GM19455 (cell line): Measurements from ENCODE around the gene TMPRSS2.
A peak's percentile ranks its signal among the peaks of the same experiment; 100 is the strongest.
"Not testable (repeated sequence)": the region's sequence is repeated elsewhere in the genome, so short reads cannot be mapped to it uniquely, and the experiment has no call there.

ENCODE experiments used
- ATAC-seq: cut with Tn5 transposase; IDR thresholded peaks from one replicate; pipeline ENCODE4 v1.9.1; 2021; ENCODE audit not compliant: unreplicated experiment

The TMPRSS2 gene

DNA sequence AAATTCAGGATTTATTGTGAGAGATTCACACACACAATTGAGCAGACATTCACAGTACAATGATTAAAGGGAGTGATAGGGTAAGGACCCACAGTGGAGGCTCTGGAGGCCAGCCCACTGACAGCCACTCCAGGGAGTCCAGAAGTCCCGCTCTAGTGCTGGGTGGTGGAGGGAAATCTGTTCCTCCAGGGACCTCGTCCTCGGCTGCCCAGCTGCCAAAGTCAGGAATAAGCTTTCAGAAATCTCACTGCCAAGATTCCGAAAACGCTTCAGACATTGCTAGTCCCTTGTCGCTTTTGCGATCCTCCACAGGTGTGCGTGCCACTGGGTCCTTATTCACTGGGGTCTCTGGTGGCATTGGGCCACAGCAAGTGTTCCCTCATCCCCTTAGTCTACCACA lies 79.6 kb downstream of the TMPRSS2 start:
- no peak for ATAC-seq

DNA sequence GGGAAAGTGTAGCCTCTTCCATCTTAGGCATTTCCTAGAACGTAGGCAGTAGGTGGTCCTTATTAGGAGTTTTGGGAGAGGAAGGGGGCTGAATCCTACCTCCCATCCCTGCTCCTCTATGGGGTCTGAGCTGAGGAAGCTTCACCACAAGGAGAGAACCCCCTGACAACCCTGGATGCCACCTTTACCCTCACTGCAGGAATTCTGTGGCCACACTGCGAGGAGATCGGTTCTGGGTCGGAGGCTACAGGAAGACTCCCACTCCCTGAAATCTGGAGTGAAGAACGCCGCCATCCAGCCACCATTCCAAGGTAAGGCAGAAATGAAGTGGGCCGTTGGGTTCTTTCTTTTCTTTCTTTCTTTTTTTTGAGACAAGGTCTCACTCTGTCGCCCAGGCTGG lies 80.4 kb downstream of the TMPRSS2 start:
- no peak for ATAC-seq

DNA sequence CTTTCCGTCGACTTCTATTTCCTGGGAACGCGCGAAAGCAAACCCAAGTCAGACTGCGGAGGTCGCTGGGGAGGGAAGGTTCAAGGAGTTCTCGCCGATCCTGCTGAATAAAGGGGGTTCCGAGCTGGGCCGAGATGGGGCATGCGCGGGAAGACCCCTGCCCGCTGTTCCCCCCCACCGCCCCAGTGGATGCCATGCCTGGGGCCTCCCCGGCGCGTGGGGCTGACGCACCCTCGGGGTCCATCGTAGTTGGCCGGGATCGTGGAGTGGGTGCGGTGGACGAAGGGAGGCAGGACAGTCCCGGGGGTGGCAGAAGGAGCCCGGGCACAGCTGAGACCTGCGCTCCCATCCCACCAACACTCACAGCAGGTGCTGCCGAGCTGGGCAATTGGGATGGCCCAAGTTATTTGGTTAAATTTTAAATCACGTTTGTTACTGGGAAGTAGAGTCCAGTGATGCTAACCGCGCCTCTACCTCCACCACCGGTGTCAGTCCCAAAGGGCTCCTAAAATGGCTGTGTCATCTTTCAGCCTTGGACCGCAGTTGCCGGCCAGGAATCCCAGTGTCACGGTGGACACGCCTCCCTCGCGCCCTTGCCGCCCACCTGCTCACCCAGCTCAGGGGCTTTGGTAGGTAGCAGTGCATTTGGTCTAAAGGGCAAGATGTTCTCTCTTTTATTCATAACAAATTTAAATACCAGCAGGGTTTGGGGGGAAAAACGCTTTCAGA lies 81.1 kb downstream of the TMPRSS2 start:
- no peak for ATAC-seq

DNA sequence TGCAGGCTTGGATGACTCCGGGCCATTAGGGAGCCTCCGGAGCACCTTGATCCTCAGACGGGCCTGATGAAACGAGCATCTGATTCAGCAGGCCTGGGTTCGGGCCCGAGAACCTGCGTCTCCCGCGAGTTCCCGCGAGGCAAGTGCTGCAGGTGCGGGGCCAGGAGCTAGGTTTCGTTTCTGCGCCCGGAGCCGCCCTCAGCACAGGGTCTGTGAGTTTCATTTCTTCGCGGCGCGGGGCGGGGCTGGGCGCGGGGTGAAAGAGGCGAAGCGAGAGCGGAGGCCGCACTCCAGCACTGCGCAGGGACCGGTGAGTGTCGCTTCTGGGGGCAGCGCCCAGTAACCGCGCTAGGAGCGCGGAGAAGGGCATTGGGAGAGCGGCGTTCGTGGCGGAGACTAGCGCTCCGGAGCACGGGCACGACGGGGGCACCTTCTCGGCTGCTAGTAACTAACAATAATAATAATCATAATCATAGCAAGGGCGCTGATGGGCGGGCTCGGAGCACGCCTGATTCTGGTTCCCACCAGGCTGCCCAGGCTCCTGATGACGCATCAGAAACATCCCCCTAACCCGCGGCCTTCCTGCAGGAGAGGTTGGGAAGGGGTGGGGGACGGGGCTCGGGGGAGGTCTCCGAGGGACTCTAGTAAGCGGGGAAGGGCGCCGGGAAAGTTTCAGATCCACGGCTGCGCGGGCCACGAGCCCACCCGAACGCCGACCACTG lies 81.8 kb downstream of the TMPRSS2 start, which contains the start of gene MX1:
MX1 (plus strand) TSS at position 286 of the 722 bp plus-strand sequence. CDS start 5,832 bp downstream, outside the sequence.
- peak; percentile 79 for ATAC-seq

DNA sequence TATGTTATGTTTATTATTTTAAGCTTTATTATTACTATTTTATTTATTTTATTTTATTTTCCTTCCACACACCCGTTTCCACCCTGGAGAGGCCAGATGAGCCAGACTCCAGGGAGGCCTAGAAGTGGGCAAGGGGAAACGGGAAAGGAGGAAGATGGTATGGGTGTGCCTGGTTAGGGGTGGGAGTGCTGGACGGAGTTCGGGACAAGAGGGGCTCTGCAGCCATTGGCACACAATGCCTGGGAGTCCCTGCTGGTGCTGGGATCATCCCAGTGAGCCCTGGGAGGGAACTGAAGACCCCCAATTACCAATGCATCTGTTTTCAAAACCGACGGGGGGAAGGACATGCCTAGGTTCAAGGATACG lies 82.4 kb downstream of the TMPRSS2 start:
- peak; percentile 7 for ATAC-seq

DNA sequence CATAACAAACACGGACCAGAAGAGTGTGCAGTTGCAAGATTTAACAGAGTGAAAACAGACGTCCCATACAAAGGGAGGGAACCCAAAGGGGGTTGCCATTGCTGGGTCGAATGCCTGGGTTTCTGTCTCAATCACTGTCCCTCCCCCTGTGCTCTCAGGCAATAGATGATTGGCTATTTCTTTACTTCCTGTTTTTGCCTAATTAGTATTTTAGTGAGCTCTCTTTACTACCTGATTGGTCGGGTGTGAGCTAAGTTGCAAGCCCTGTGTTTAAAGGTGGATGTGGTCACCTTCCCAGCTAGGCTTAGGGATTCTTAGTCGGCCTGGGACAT lies 84.7 kb downstream of the TMPRSS2 start:
- not testable (repeated sequence) for ATAC-seq

DNA sequence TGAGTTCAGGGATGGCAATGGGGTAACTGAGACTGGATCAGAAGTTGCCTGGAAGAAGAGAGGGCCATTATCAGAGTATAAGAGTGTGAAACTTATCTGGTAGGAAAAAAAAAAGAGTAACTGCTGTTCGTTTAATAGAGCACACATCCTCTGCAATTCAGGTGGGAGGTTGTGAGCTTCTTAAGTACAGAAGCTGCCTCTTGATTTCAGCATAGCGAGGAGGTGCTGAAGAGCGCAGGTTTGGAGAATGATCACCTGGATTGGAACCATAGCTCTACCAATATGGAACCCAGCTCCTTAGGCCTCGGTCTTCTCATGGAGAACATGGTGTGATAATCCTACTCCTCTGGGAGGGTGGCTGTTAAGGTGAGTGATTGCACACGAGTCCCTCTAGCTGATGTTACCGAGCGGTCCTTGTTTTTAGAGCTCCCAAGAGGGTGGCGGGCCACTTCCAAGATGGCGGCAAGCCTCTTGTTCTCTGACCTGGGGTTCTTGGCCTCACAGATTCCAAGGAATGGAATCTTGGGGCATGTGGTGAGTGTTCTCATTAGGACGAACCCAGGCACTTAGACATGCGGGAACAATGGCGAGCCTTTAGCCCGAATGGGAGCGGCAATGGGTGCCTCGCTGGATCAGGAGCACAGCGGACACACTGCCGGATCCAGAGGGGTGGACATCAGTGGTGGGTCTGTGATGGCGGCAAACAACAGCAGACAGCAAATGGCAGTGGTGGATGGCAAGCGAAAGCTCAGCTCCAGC lies 85.2 kb downstream of the TMPRSS2 start:
- no peak for ATAC-seq

DNA sequence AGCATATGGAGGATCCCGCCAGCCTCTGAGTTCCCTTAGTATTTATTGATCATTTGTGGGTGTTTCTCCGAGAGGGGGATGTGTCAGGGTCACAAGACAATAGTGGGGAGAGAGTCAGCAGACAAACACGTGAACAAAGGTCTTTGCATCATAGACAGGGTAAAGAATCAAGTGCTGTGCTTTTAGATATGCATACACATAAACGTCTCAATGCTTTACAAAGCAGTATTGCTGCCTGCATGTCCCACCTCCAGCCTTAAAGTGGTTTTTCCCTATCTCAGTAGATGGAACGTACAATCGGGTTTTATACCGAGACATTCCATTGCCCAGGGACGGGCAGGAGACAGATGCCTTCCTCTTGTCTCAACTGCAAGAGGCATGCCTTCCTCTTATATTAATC lies 87.0 kb downstream of the TMPRSS2 start:
- not testable (repeated sequence) for ATAC-seq

DNA sequence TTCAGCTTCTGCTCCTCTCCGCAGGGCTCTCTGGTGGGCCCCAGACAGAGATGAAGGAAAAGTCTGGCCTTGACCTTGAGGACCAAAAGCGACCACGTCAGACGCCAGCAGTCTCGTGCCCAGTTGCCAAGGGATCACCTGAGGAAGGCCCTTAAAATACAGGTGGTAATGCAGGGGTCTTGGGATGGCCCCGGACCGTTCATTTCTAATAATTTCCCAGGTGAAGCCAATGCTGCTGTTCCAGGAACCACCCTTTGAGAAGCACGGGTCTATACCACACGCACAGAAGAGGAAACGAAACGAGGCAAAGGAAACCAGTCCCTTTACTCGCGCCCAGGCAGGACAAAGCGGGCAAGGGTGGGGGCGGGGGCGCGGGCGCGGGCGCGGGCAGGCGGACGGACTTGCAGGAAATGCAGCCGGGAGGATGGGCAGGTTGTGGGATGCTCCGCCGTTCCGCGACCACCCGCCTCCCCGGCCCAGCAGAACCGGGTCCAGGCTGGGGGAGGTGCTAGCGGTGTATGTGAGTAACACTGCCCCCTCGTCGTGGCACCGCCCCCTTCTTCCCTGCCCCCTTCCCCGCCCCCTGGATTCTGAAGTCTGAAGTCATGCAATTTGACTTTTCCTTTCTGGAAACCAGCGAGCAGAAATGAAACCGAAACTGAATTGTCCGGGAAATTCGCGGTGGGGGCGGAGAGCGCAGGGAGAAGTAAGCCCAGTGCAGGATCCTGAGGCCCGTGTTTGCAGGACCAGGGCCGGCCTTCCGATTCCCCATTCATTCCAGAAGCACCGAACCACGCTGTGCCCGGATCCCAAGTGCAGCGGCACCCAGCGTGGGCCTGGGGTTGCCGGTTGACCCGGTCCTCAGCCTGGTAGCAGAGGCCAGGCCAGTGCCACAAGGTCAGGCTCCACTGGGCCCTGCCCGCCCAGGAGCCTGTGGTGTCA lies 87.8 kb downstream of the TMPRSS2 start:
- peak; percentile 71 for ATAC-seq

DNA sequence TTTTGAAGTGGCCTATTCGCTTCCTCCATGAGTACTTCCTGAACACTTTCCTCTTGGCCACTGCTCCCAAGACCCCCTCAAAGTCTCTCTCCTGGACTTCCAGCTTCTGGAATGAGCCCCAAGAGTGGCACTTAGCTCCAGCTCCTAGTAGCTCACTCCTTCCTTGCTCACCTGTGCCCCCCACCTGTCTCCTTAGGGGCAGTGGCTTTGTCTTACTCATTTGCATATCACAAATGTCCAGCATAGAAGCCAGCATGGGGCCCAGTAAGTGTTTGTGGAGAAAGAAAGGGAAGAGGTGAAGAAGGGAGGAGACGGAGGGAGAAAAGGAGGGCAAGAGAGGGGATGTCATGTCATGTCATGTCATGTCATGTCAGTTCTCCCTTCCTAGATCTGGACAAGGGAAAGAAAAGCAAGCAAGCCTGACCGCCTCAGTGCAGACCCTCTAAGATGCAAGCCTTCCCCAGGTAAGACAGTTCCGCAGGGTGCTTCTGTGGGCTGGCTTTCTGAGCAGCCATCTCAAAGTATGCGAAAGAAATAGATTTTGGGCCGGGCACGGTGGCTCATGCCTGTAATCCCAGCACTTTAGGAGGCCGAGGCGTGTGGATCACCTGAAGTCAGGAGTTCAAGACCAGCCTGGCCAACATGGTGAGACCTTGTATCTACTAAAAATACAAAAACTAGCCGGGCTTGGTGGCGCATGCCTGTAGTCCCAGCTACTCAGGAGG lies 88.8 kb downstream of the TMPRSS2 start:
- no peak for ATAC-seq

DNA sequence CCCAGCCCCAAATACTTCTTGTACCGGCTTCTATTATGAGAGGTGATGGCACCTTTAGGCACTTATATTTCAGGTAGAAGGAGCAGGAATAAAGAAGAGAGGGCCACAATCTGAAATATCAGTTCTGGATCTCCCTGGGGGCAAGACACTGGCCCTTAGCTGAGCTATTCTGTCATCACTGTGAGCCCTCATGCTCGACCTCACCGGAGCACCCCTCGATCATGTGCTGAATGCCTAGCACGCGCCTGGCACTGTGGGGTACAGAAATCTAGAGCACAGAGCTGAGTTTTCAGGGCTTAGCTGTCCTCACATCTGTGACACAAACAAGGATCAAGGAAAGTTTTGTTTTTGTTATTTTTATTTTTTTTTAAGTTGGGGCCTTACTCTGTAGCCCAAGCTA lies 89.6 kb downstream of the TMPRSS2 start:
- no peak for ATAC-seq

DNA sequence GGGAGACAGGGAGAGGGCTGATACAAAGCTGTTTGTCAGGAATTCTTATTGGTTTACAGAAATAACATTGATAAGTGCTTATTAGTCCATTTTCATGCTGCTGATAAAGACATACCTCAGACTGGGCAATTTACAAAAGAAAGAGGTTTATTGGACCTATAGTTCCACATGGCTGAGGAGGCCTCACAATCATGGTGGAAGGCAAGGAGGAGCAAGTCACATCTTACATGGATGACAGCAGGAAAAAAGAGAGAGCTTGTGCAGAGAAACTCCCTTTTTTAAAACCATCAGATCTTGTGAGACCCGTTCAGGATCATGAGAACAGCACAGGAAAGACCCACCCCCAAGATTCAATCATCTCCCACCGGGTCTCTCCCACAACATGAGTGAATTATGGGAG lies 90.5 kb downstream of the TMPRSS2 start:
- not testable (repeated sequence) for ATAC-seq
